GM10248 (cell line): ENCODE results near the gene CBLB.

Experiments used
- CTCF ChIA-PET: fragments of 300-600 bp; sonication (Branson Sonifier 250); formaldehyde crosslinking; extraction: SDS; loops from one replicate; lab custom pipeline; 2021; ENCODE audit warnings: antibody characterized with exemption; lab: Yijun Ruan, JAX
- POLR2A ChIA-PET: fragments of 350-650 bp; sonication (Branson Sonifier 250); formaldehyde crosslinking; extraction: SDS; loops from one replicate; lab custom pipeline; 2020; ENCODE audit warnings: antibody characterized with exemption; lab: Yijun Ruan, JAX
- DNase-seq: peaks from one replicate; pipeline ENCODE4 v3.0.0; 2012; ENCODE audit errors: extremely low spot score
- CTCF ChIP-seq: IDR thresholded peaks from 2 replicates; pipeline ENCODE4 v1.5.1; 2012; ENCODE audit warnings: mild to moderate bottlenecking, low read depth; ENCODE audit errors: extremely low read depth, missing control alignments, control extremely low read depth

The CBLB gene

GRCh38 chr3:105772635-105773034, 96.2 kb downstream of the CBLB start:
- DNase-seq: no peak
- ChIA-PET CTCF (interaction anchor here (1.1 to 1.3 kb wide), 2 partner anchors 8 to 12 kb away, joined by 3 to 4 read pairs; no protein-coding TSS in a partner anchor), POLR2A (no interaction called here)
- no peak for TF ChIP-seq CTCF

GRCh38 chr3:105771392-105771791, 97.4 kb downstream of the CBLB start:
- no peak for TF ChIP-seq CTCF
- ChIA-PET POLR2A (no interaction called here), CTCF (interaction anchor here (1.1 to 2.2 kb wide), 2 partner anchors 9 to 10 kb away, joined by 3 to 10 read pairs; no protein-coding TSS in a partner anchor)
- DNase-seq: no peak

- ChIA-PET CTCF (interaction anchor here (0.8 to 2.2 kb wide), 3 partner anchors 9 to 84 kb away, joined by 3 to 10 read pairs (median 3); no protein-coding TSS in a partner anchor), POLR2A (no interaction called here)
- no peak for DNase-seq
- TF ChIP-seq CTCF: no peak
Measured at GRCh38 chr3:105770410-105770809, 98.4 kb downstream of the CBLB start.

GRCh38 chr3:105767776-105768175, 101.0 kb downstream of the CBLB start:
- CTCF ChIA-PET: interaction anchor here (0.8 to 1.4 kb wide), 3 partner anchors 9 to 32 kb away, joined by 3 to 4 read pairs (median 3); no protein-coding TSS in a partner anchor
- POLR2A ChIA-PET: no interaction called here
- no peak for TF ChIP-seq CTCF
- DNase-seq: no peak

- POLR2A ChIA-PET: no interaction called here
- DNase-seq: no peak
- no peak for TF ChIP-seq CTCF
- CTCF ChIA-PET: interaction anchor here (1.3 to 1.4 kb wide), 2 partner anchors 9 to 28 kb away, joined by 3 to 4 read pairs; no protein-coding TSS in a partner anchor
Measured at GRCh38 chr3:105767216-105767615, 101.6 kb downstream of the CBLB start.

- no peak for TF ChIP-seq CTCF
Measured at GRCh38 chr3:105765308-105765639, 103.5 kb downstream of the CBLB start.

More at GRCh38 chr3:105765308-105765639, 103.5 kb downstream of the CBLB start:
- ChIA-PET POLR2A (no interaction called here), CTCF (interaction anchor here (1.0 kb wide), 1 partner anchor 14 kb away, joined by 3 read pairs; no protein-coding TSS in a partner anchor)
- DNase-seq: no peak
